ENCODE measurements around the gene RPL7A.

- TF ChIP-seq CTCF (conservative IDR thresholded peaks at IDR 0.05; ENCODE audit: low read depth, low read length) (no peak), POLR2A (IDR thresholded peaks at IDR 0.05; ENCODE audit: low read depth, low read length) (no peak), MAFK (IDR thresholded peaks at IDR 0.05; ENCODE audit: low read depth, low read length) (no peak), BHLHE40 (IDR thresholded peaks at IDR 0.05; ENCODE audit: low read depth, low read length) (no peak)
- TF ChIP-seq, protein P1, sequence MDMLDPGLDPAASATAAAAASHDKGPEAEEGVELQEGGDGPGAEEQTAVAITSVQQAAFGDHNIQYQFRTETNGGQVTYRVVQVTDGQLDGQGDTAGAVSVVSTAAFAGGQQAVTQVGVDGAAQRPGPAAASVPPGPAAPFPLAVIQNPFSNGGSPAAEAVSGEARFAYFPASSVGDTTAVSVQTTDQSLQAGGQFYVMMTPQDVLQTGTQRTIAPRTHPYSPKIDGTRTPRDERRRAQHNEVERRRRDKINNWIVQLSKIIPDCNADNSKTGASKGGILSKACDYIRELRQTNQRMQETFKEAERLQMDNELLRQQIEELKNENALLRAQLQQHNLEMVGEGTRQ (IDR thresholded peaks at IDR 0.05; ENCODE audit: low read depth, low read length): no peak
Observed at GRCh38 chr9:133397370-133397769, 49.4 kb downstream of the RPL7A start.

Data from IMR-90 (cell line).